ENCODE measurements around the gene LONP2.
"Not testable (repeated sequence)": the region's sequence is repeated elsewhere in the genome, so short reads cannot be mapped to it uniquely, and the experiment has no call there.

LONP2 gene

DNA sequence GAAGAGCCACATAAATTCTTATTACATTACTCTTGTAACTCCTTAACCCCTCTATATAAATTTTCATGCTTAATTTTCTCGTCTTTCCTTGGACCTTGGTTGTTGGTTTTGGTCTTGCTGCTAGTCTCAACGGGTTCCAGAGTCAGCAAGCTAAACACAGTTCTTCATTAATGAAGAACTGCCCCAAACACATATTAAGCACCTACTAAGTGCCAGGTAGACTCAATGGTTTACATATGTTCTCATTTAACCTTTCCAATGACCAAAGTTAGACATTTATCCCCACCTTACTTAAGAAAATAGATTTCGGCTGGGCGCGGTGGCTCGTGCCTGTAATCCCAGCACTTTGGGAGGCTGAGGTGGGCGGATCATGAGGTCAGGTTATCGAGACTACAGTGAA, 126.1 kb downstream of the LONP2 start:
- DNase-seq, result no peak

DNA sequence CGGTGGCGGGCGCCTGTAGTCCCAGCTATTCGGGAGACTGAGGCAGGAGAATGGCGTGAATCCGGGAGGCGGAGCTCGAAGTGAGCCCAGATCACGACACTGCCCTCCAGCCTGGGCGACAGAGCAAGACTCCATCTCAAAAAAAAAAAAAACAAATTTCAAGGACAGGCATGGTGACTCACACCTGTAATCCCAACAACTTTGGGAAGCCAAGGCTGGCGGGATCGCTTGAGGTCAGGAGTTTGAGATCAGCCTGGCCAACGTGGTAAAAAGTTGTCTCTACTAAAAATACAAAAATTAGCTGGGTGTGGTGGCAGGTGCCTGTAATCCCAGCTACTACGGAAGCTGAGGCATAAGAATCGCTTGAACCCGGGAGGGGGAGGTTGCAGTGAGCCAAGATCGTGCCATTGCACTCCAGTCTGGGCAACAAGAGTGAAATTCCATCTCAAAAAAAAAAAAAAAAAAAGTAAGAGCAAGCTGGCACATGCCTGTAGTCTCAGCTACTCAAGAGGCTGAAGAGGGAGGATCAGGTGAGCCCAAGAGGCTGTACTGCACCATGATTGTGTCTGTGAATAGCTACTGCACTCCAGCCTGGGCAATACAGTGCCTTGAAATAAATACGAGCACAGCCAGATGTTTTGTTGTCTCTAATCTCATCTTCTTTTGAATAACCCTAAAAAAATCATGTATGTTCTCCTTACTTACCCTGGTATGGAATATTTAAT, 126.7 kb downstream of the LONP2 start:
- peak; percentile 65 for DNase-seq

DNA sequence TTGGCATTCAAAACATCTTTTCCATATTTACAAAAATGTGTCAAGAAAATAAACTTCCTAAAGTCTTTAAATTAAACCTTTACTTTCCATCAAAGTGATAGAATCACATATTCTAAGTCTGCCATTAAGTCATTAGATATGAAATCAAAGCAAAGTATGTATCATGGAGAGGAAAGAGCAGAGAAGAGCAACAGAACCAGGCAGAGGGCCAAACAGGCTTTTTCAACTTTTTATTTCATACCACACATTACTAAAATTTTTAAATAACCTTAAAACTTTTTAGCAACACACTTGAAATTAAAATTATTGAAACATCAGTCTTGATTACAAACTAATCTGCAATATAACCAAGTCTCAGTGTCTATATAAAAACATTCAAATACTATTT, 127.3 kb downstream of the LONP2 start:
- no peak for DNase-seq

DNA sequence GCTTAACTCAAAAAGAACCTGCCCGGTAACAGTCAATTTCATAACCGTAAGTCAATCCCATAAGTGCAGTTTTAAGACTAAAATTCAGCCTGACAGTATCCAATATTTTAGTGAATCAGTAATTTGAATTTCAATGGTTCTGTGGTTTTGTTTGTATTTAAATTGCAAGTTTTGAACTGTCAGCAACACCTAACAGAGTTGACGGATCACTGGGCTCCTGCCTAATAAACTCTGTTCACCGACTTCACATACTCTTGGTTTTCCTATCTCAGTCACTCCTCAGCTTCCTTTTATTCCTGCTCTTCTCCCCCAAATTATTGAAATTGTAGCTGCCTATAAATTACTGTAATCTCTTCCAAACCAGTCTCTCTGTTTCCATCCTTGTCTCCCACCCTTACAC, 128.6 kb downstream of the LONP2 start:
- DNase-seq, result no peak

GRCh38 chr16:48373258-48374029, 129.3 kb downstream of the LONP2 start:
- DNase-seq, result no peak

- DNase-seq, result no peak
Observed at GRCh38 chr16:48374255-48374654, 130.2 kb downstream of the LONP2 start.

DNA sequence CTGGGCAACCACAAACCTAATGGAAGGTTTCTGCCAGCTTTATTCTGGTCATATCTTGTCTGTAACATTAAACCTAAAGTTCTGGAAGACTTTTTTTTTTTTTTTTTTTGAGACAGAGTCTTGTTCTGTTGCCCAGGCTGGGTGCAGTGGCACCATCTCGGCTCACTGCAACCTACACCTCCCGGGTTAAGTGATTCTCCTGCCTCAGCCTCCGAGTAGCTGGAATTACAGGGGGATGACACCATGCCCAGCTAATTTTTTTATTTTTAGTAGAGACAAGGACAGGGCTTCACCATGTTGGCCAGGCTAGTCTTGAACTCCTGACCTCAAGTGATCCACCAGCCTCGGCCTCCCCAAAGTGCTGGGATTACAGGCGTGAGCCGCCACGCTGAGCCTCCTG, 133.2 kb downstream of the LONP2 start:
- not testable (repeated sequence) for DNase-seq

DNA sequence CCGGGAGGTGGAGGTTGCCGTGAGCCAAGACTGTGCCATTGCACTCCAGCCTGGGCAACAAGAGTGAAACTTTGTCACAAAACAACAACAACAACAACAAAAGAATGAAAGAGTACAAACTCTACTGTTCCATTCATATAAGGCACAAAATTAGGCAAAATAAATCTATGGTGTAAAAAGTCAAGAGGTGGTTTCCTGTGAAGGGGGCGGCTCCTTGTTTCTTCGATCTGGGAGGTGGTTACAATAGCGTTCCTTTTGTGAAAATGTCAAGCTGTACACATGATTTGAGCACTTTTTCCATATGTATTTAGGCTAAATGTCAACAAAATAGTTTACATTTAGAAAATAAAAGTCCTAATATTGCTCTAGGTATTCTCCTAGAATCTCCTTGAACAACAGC, 134.2 kb downstream of the LONP2 start:
- no peak for DNase-seq

- DNase-seq, result no peak
Observed at GRCh38 chr16:48378836-48379235, 134.7 kb downstream of the LONP2 start.

DNA sequence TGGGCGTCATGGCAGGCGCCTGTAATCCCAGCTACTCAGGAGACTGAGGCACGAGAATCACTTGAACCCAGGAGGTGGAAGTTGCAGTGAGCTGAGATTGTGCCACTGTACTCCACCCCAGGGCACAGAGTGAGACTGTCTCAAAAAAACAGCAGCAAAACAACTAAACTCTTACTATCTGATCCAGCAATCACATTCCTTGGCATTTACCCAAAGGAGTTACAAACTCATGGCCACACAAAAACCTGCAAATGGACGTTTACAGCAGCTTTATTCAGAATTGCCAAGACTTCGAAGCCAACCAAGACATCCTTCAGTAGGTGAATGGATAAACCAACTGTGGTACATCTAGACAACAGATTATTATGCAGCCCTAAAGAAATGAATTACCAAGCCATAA, 137.1 kb downstream of the LONP2 start:
- DNase-seq, result no peak

DNA sequence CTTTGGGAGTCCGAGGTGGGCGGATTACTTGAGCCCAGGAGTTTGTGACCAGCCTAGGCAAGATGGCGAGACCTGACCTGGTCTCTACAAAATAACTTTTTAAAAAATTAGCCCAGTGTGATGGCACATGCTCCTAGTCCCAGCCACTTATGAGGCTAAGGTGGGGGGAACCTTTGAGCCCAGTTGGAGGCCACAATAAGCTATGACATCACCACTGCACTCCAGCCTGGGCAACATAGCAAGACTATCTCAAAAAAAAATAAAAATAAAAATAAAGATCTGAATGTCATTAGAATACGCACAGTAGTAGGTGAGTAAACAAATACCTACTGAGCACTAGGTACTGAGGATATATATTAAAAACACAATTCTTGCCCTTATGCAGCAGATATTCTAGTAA, 138.0 kb downstream of the LONP2 start:
- no peak for DNase-seq

DNA sequence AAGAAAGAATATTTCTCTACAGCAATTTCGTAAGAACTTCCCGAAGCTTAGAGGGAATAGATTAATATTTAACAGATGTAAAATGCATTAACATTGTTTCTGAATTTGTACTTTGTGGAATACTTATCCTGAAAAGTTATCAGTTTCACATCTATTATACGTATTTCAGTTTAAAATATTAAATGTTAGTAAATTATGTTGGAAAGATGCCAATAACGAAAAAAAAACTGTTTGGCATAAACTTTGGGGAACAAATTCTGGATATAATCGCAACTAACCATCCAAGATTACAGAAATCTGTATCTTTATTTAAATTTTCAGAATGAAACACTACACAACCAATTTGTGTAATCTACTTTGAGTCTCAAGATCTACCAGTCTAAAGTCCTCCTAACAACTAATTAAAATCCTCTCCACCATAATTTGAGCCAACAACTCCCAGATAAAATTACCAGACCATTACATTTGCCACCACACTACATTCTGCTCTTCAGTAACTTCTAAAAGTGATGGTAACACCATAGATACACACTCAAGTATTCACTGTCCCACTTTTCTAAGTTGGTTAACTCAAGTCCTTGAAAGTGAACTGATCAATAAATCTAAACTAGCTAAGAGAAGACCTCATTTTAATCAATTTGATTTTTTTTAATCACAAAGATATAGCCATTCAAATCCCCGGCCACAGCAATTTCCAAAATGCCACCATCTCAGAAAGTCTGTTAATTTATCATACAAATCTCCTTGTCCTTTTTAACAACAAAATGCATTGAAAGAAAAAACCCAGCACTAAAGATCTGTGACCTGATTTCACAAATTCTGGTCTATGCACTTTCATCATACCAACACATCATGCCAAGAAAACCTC, 139.1 kb downstream of the LONP2 start:
- no peak for DNase-seq

GRCh38 chr16:48383877-48384519, 139.9 kb downstream of the LONP2 start:
- peak; percentile 39 for DNase-seq

DNA sequence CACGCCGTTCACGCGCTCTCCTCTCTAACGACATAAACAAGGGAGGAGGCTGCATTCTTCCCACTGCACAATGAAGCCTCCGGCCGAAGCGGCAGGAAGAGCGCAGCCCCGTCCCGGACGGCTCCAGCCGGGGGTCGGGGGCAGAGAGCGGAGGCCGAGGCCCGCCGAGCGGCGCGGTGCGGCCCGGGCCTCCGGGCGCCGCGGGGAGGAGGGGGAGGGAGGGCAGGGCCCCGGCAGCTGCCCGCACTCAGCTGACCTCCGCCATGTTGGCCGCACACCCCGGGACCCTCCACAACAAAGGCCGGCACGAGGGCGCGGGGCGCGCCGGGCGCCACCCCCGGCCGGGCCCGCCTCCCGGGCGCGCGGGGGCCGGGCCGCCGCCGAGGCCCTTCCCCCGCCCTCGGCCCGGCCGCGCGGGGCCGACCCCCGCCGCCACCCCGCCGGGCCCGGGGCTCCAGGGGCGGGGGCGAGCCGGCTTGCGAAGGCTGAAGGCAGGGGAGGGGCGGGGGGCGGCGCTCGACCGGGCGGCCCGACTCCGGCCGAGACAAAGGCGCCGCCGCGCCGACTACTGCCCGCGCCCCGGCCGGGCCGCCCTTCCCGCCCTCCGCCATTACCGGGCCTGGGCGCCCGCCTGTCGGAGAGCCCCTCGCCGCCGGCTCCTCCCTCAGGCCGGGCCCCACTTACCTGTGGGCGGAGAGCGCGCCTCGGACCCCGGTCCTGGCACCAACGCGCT, 140.6 kb downstream of the LONP2 start:
- DNase-seq, result peak; percentile 53

GRCh38 chr16:48385253-48386150, 141.4 kb downstream of the LONP2 start, which contains the start of gene SIAH1:
Gene SIAH1, minus strand, starts transcription at chr16:48385413. Its CDS starts 22,985 bp downstream, at chr16:48362428.
- peak; percentile 69 for DNase-seq

GRCh38 chr16:48386559-48387312, 142.6 kb downstream of the LONP2 start:
- no peak for DNase-seq

DNA sequence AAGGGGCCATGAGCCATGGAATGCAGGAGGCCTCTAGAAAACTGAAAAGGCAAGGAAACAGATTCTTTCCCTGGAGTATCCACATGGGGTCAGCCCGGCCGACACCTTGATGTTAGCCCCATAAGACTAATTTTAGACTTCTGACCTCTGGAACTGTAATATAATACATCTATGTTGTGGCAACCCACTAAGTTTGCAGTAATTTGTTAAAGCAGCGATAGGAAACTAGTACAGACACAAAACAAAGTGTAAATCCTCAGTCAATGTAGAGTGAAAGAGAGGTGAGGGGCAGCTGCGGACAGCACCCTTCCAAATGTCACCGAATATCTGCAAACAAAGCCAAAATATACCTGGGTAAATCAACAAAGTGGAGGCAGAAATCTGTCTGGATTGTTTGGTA, 148.3 kb downstream of the LONP2 start:
- no peak for DNase-seq

- DNase-seq, result no peak
Observed at GRCh38 chr16:48393485-48394354, 149.6 kb downstream of the LONP2 start.

DNA sequence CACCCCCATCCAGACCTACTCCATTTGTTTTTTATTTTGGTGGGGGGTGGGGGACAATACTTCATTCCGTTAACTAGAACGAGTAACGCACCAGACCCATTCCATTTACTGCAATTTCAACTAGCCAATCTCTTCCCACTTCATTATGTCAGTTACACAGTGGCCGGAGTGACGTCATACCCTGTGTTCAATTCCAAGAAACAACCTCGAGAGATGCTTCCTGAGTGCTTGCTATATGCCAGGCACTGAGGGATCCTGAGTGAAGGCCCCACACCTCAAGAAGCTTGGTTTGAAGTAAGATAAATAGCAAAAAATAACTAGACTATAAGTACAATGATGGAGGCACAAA, 150.2 kb downstream of the LONP2 start:
- no peak for DNase-seq
